ENCODE results near the gene NPS.

NPS gene, protein sequence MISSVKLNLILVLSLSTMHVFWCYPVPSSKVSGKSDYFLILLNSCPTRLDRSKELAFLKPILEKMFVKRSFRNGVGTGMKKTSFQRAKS

GRCh38 chr10:127549009-127549408, at the start of gene NPS:
Gene NPS, plus strand, starts transcription at chr10:127549309. Its CDS starts 60 bp downstream, at chr10:127549369.
- no peak for DNase-seq

DNA sequence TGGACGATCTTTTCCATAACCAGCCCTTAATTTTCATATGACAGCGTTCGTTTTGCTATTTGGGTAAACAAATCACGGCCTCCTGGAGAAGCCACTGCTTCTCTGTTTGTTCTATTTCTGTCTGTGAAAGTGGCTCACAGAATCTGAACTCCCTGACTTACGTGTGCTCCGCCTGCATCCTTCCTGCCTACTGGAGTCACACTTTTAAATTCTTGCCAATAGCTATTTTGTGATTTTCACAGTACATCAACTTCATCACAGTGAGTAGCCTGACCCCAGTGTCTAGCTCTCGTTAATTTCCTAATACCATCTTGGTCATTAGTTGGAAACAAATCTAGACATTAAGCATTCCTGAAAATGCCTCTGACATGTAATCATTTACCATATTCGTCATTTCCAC, 49.0 kb upstream of the NPS start:
- no peak for DNase-seq

DNA sequence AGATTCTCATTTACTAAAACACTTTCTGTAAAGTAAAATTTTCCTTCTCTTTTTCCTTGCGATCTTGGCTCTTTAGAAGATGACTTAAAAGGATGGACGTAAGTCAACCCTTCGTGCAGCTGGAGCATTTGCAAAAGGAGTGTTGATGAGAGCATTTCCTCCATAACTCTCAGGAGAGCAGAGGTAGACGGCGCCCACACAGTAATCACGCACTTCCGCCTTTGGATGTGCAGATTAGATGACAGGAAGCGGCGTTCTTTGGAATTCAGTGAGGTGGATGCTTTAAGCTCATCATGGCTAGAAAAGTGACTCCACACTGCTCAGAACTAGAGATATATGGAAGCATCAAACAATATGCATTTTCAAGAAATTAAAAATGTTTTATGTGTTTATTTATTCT, 43.0 kb upstream of the NPS start:
- no peak for DNase-seq

DNA sequence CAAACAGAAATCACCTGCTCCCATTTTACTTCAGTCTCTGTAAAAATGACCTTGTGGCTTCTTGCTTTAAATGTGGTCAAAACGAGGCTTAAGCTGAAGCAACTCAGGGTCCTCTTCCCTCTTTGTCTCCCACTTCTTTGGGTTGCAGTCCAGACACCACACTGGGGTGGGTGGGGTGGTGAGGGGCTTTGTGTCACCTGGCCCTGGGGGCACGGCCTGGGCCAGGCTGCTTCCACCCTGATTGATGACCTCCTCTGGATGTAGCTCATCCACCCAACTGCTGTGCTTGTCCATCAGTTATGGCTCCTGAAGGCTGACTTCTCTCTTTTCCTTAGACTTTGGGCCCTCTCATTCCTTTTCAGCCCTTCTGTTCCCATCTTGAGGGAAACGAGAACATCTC, 26.8 kb upstream of the NPS start:
- no peak for DNase-seq

DNA sequence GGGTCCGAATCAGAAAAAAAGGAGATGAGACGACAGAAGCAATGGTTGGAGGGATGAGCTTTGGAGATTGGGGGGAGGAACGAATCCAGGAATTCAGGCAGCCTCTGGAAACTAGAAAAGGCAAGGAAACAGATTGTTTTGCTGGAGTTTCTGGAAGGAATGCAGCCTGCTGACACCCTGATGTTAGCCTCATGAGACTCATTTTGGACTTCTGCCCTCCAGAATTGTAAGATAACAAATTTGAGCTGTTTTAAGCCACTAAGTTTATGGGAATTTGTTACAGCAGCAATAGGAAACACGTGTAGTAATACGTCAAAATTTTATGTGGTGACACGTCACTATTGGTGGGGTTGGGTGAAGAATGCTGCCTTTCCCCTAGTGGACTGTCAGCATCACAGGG, 25.6 kb upstream of the NPS start:
- no peak for DNase-seq

DNA sequence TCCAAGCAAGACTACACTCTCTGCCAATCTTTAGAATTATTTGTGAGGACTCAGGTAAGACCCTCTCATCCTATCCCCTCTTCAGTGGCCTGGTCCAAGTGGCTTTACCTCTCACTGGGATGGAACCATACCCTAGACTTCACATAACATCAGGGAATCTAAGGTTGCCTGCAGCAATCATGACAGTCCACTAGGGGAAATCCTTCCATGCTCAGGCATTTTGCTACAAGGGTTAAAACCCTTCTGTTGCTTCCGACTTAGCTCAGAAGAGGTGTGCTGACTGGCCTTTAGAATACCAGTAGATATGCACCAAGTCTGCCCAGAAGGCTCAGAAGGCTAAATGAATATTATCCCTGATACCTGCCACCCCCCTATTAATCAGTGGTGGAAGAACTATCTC, 24.9 kb upstream of the NPS start:
- no peak for DNase-seq

- no peak for DNase-seq
Observed at GRCh38 chr10:127524908-127525665, 24.0 kb upstream of the NPS start.

GRCh38 chr10:127525686-127526085, 23.4 kb upstream of the NPS start:
- DNase-seq, result no peak

- no peak for DNase-seq
Observed at GRCh38 chr10:127526161-127526560, 22.9 kb upstream of the NPS start.

DNA sequence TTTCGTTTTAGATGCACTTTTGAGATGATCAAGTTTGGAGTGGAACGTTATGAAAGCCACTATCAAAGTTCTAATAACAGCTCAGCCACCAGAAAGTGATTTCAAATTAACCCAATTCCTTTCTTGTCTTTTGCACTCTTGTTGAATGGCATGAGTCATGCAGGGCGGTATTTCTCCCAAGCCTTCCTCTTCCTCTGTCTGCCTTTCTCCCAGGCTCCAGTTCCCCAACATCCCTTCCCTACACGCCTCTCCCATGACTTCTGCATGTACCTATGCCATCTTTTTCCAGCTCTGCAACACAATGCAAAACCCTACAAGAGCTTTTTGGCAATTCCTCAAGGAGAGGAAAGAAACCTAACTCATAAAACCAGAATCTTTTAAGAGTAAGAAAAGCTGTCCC, 21.8 kb upstream of the NPS start:
- no peak for DNase-seq

GRCh38 chr10:127527891-127528290, 21.2 kb upstream of the NPS start:
- DNase-seq, result no peak

DNA sequence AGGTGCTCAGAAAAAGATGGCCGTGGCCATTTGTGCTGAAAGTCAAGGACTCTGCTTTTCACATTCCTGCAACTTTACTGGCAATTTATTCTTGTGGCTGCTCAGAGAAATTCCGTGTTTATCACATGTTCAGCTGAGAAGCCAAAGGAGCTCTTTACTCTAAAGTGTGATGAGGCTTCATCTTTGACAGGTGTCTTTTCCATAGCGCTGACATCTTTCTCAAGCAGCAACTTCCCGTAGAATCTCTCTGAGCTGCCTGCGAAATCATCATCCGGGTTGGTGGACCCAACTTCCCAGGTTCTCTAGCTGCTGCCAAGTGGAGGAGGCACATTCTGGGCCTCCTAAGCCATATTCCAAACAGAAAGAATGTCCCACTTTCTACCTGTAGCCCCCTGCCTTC, 16.9 kb upstream of the NPS start:
- no peak for DNase-seq

DNA sequence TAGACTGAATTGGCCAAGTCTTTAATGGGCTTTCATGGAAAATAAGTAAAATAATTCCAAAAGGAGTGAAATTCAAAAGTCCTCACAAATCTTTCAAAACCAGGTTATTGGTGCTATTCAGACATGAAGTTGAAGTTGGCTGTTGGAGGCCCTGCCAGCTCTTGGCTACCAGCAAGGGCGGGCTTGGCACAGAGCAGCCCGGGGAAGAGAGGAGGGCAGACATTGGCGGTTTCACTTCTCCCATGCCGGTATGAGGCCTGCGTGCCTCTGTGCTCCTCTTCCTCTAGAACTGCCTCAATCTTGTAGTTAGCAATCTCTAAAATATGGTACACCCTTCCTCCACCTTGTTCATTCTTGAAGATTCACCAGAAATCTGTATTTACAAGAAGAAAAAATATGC, 16.4 kb upstream of the NPS start:
- no peak for DNase-seq

- DNase-seq, result no peak
Observed at GRCh38 chr10:127534074-127534473, 15.0 kb upstream of the NPS start.

GRCh38 chr10:127534496-127534895, 14.6 kb upstream of the NPS start:
- no peak for DNase-seq

DNA sequence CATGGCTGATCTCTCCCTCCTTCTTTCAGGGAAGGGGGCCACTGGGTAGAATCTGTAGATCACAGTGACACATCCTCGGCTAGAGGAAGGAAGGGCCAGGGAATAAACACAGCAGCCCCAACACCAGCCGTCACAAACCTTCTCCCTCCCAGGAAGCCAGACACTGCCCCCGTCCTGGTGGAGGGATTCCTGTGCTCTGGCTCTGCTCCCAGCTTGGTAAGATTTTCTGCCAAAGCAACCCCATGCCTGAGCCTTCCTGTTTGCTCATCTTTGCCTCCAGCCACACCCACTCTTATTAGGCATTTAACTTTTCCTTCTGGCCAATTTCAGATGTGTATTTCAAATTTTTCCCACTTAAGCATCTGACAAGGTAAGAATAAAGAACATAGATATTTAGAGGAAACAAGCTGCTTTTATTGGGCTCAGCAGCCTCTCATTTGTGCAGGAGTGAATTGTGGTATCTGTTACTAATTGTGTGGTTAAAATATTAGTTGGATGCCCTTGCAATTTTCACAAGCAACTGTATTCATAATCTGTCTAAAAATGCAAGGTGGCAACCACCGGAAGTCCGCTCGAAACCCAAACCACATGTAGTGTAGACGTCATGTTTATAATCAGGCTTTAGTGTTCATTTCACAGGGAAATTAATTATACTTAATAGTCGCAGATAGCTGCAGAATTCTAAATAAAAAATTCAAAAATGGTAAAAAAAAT, 13.2 kb upstream of the NPS start:
- no peak for DNase-seq

- no peak for DNase-seq
Observed at GRCh38 chr10:127536972-127537760, 11.9 kb upstream of the NPS start.

- no peak for DNase-seq
Observed at GRCh38 chr10:127537924-127538323, 11.2 kb upstream of the NPS start.

DNA sequence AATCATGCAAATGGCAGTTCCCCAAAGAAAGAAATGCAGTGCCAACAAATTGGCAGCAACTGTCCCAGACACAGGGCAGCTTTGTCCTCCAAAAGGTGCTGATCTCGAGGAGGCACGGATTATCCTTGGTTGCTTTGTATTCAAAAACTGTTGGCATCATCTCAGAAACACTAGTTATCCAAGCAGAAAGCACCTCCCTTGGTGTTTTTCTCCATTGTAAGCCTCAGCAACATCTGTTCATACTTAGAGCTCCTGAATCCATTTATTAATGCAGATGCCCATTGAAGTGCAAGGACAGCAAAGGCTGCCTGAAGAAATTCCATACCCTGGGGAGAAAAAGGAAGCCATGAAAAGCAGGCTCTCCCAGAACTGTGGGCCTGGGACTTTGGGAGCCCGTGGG, 1.1 kb upstream of the NPS start:
- no peak for DNase-seq

GRCh38 chr10:127550861-127551260, 1.8 kb downstream of the NPS start:
- DNase-seq, result no peak

GRCh38 chr10:127552446-127552845, 3.3 kb downstream of the NPS start:
- no peak for DNase-seq

- DNase-seq, result no peak
Observed at GRCh38 chr10:127553417-127553816, 4.3 kb downstream of the NPS start.

DNA sequence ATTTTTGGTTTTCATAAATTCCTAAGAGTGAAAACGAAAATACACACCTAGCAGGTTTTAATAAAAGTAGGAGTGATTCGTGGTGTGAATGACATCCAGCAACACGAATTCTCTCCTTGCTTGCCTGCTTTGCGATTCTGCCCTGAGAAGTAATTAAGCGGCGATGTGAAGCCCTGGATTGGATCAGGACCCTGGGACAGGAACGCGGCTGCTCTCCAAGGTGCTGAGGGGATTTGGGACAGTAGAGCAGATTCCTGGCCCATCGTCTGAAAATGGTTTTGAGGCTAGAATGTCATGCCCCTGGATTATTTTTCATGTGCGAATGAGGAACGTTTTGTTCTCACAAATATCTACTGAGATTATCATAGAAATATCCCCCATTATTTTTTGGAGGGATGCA, 7.8 kb downstream of the NPS start:
- DNase-seq, result no peak

GRCh38 chr10:127561647-127562046, 12.5 kb downstream of the NPS start:
- DNase-seq, result no peak

Measured in stimulated activated CD4-positive, alpha-beta T cell treated with anti-CD3 and anti-CD28 coated beads, Interleukin-4, amount 100 ng/mL, for 1 hour (primary cell).